IPS-NIHi7 (cell line): ENCODE results near the gene OSM.

ENCODE experiments used
- DNase-seq: peaks from one replicate; pipeline ENCODE4 v3.0.0; 2012; ENCODE audit warnings: mixed read lengths; ENCODE audit errors: extremely low spot score

Gene OSM

GRCh38 chr22:30266445-30267381 is at the start of gene OSM:
TSS of gene OSM (minus strand) at chr22:30266851. CDS start at chr22:30266799, 52 bp downstream.
- DNase-seq: no peak

- no peak for DNase-seq
Measured at GRCh38 chr22:30315962-30316576, 49.4 kb upstream of the OSM start.

- peak; percentile 33 for DNase-seq
Measured at GRCh38 chr22:30314915-30315314, 48.3 kb upstream of the OSM start.

GRCh38 chr22:30313527-30314363 is 47.1 kb upstream of the OSM start:
- no peak for DNase-seq

GRCh38 chr22:30312053-30312452 is 45.4 kb upstream of the OSM start:
- DNase-seq: no peak

GRCh38 chr22:30310881-30311771 is 44.5 kb upstream of the OSM start:
- no peak for DNase-seq

GRCh38 chr22:30309951-30310741 is 43.5 kb upstream of the OSM start:
- DNase-seq: no peak

GRCh38 chr22:30308518-30309230 is 42.0 kb upstream of the OSM start:
- DNase-seq: no peak

GRCh38 chr22:30308093-30308492 is 41.4 kb upstream of the OSM start:
- no peak for DNase-seq

- DNase-seq: no peak
Measured at GRCh38 chr22:30307041-30307574, 40.5 kb upstream of the OSM start.

- no peak for DNase-seq
Measured at GRCh38 chr22:30306627-30307011, 40.0 kb upstream of the OSM start.

GRCh38 chr22:30305906-30306626 is 39.4 kb upstream of the OSM start:
- DNase-seq: no peak

- no peak for DNase-seq
Measured at GRCh38 chr22:30305519-30305905, 38.9 kb upstream of the OSM start.

GRCh38 chr22:30304495-30305244 is 38.0 kb upstream of the OSM start:
- DNase-seq: no peak

GRCh38 chr22:30302810-30303138 is 36.1 kb upstream of the OSM start:
- DNase-seq: no peak

GRCh38 chr22:30301995-30302809 is 35.6 kb upstream of the OSM start:
- DNase-seq: no peak

- no peak for DNase-seq
Measured at GRCh38 chr22:30299322-30299721, 32.7 kb upstream of the OSM start.
